HFF-Myc (cell line): Measurements from ENCODE around the gene POP7.

Experiments
- DNase-seq: peaks from one replicate; pipeline ENCODE4 v3.0.0-alpha.2; 2011; ENCODE audit warnings: low read depth; ENCODE audit errors: extremely low read depth
- H3K4me3 ChIP-seq: replicated peaks from 2 replicates; pipeline ENCODE4 v1.5.1; 2011; ENCODE audit warnings: low read depth, mild to moderate bottlenecking, control low read depth, low read length
- TF ChIP-seq, protein P1 (sequence below): IDR thresholded peaks from 2 replicates; pipeline ENCODE4 v1.5.1; 2012; ENCODE audit warnings: mild to moderate bottlenecking, low read depth, low read length, control low read depth; ENCODE audit errors: missing control alignments

POP7 gene

DNA sequence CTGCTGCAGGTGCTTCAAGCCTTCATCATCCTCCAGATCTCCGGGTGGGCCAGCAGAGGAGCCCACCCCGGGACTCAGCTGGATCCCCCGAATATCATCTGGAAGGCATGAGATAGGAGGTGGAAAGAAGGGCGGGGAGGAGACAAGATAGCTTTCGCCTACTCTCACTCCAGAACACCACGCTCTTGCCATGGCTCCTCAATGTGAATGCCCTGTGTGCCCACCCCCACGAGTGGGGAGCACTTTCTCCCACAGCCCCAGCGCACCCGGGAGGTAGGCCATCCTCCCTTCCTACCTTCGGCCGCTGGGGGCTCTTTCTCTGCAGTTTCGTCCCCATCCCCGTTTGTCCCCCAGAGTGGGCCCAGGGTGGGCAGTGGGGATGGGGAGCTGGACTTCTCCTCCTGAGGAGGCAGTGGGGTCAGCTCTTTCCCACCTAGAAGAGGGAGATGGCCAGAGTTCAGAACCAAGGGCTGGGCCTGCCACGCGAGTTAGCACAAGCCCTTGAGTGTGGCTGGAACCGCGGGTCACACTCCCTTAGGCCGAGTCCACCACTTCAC lies 20.8 kb upstream of the POP7 start:
- no peak overlapping the region for H3K4me3 ChIP-seq
- no peak for DNase-seq
- TF ChIP-seq, protein P1, sequence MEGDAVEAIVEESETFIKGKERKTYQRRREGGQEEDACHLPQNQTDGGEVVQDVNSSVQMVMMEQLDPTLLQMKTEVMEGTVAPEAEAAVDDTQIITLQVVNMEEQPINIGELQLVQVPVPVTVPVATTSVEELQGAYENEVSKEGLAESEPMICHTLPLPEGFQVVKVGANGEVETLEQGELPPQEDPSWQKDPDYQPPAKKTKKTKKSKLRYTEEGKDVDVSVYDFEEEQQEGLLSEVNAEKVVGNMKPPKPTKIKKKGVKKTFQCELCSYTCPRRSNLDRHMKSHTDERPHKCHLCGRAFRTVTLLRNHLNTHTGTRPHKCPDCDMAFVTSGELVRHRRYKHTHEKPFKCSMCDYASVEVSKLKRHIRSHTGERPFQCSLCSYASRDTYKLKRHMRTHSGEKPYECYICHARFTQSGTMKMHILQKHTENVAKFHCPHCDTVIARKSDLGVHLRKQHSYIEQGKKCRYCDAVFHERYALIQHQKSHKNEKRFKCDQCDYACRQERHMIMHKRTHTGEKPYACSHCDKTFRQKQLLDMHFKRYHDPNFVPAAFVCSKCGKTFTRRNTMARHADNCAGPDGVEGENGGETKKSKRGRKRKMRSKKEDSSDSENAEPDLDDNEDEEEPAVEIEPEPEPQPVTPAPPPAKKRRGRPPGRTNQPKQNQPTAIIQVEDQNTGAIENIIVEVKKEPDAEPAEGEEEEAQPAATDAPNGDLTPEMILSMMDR: no peak

DNA sequence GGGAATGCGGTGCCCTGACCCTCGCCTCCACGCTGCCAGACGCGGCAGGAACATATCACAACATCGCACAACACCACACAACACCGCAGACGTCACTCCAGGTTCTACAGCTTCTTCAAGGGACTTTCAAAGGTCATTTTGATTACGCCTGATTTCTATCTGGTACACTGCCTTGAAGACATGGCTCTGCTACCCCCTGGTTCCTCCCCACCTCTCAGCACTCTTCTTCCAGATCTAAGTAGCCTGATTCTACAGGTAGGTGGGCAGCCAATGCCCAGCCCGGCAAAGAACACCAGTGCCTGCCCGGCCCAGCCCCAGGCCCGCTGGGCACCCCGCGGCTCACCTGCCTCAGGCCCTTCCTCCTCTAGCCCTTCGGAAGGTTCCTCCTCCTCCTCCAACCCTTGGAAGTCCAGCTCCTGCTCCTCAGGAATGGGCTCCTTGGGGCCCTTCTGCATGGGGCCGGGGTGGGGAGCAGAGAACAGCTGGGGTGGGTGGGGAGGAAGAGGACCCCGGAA lies 20.2 kb upstream of the POP7 start:
- TF ChIP-seq, protein P1: no peak
- H3K4me3 ChIP-seq: no peak overlapping the region
- no peak for DNase-seq

DNA sequence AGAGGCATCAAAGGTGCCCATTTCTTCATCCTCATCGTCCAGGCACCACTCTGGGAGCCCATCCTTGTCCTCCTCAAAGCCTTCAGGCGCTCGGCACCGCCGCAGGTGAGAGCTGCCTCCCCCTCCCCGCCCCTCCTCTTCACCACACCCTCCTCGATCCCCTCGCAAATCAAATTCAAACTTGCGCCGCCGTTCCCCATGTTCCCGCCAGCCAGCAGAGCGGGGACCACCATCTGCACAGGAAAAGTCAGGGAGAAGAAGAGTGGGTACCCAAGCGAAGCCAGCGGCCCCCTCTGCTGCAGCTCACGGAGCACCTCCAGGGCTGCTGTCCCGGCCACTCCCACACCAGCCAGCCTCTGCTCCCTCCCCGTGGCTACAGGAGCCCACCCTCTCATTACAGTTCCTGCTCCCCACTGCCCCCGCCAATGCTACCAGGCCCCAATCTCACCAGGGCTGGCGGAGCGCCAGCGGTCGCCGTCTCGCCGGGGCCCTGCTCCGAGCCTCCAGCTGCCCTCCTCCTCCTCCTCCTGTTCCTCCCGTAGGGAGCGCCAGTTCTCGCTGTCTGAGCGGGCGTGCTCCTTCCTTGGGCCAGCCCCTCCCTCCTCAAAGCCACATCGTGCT lies 19.6 kb upstream of the POP7 start:
- TF ChIP-seq, protein P1: no peak
- DNase-seq: no peak
- H3K4me3 ChIP-seq: no peak overlapping the region

DNA sequence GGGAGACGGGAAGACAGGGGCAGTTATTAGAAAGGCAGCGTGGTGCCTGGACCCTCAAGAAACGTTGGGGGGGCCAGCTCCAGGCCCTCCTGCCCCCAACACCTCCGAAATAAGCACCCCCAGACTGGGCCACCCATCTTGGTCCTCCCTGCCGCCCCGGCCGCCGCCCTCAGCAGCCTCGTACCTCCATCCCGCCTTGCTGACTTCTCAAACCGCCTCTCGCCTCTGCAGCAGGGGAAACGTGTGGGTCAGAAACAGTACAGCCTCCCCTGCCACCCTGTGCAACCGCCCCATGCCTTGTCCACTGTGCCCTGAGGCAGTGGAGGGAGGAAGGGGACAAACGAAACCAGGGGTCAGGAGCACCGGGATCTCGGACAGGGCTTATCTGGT lies 19.1 kb upstream of the POP7 start:
- TF ChIP-seq, protein P1: no peak
- H3K4me3 ChIP-seq: no peak overlapping the region
- DNase-seq: no peak

DNA sequence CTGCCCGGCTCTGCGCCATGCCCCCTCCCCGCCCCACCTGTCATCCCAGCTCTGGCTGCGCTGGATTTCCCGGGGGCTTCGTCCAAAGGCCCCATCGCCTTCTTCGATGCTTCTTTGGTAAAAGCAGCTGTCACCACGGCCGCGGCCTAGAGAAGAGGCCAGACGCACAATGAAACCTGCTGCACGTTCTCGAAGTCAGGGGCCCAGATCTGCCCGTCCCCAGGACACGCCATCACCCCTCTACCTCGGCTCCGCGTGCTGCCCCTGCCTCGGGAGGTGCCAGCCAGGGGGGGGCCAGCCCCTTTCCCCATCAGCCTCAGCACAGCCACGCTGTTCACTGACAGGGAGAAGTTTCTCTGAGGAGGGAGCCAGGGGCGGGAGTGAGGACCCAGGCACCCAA lies 18.7 kb upstream of the POP7 start:
- TF ChIP-seq, protein P1: no peak
- DNase-seq: no peak

DNA sequence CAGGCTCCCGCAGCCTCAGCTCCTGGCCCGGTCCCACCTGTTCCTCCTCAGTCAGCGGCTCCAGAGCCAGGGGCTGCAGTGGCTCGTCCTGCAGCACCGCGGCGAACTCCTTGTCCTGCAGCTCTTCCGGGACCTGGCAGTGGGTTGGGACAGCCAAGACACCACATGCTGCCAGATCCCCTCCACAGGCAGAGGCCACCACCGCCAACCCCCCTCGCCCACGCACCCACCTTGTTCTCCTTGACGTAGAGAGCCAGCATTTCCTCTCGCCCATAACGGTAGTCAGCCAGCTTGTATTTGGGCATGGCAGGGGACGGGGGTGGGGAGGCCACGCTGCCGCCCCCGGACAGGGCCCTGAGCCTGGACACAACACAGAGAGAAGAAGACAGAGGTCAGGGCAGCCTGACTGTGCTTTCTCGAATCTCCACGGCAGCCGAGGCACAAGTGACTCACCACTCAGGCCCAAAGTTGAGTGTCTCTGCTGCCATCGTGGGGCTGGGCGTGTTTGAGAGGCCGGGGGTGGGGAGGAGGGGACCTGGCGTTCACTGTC lies 18.1 kb upstream of the POP7 start:
- DNase-seq: no peak
- no peak overlapping the region for H3K4me3 ChIP-seq
- TF ChIP-seq, protein P1: no peak

More for the DNA sequence above, 18.7 kb upstream of the POP7 start:
- H3K4me3 ChIP-seq: no peak overlapping the region
